K562 (cell line): Measurements from ENCODE around the gene TMEM147. TPM values are rescaled to one million over a fixed set of nuclear protein-coding genes. Genes with fewer than 3 reads are reported as not detected.

Experiments used
- ATAC-seq: fragments of 200-7000 bp; cut with Tn5 transposase; 3 replicates; pipeline ENCODE4 v1.9.1; 2020; ENCODE audit warnings: moderate library complexity
- BruUV-seq: library from RNA; stranded (reverse); fragments of 400-500 nt; replicated peaks from 2 replicates; lab custom pipeline; 2021; lab: Mats Ljungman, UMichigan
- CTCF ChIA-PET: fragments of 300-600 bp; formaldehyde crosslinking; extraction: SDS; loops from one replicate; lab custom pipeline; 2021; ENCODE audit warnings: low intra/inter-chr PET ratio; lab: Yijun Ruan, JAX
- POLR2A ChIA-PET: fragments of 300-600, 350-650 bp; sonication (Branson Sonifier 250); formaldehyde crosslinking; extraction: SDS; loops from one replicate; lab custom pipeline; 2021; ENCODE audit warnings: antibody characterized with exemption, inconsistent platforms; lab: Yijun Ruan, JAX
- DNase-seq, 4 experiments: peaks; one replicate each; pipeline versions ENCODE4 v3.0.0 to v3.0.0-alpha.2; 2011 to 2018; ENCODE audit warnings: low spot score in 3 of 4, mixed read lengths in 3 of 4; ENCODE audit errors: extremely low read depth in 1 of 4
- FAIRE-seq: peaks from 2 replicates; lab custom pipeline; 2011; peaks lifted over from hg19 to GRCh38; lab: Jason Lieb, UNC
- H2AFZ ChIP-seq: 2 replicates; pipeline ENCODE4 v1.6.0; 2011; ENCODE audit warnings: low read depth, low read length, control low read depth, inconsistent platforms
- H3K27ac ChIP-seq: fragments of 200-600 bp; 3 replicates; pipeline ENCODE4 v1.8.0; 2011; ENCODE audit warnings: low read depth, mild to moderate bottlenecking, control low read depth, inconsistent platforms, low read length, moderate library complexity, mixed read lengths; ENCODE audit errors: extremely low read depth
- H3K27me3 ChIP-seq, 2 experiments: fragments of 300-600 bp in 1 of 2; 2 replicates in 1 of 2; 3 replicates in 1 of 2; pipeline versions ENCODE4 v1.6.0 to v1.8.0; 2011; ENCODE audit warnings: inconsistent platforms in 2 of 2, low read length in 2 of 2, mild to moderate bottlenecking in 1 of 2, mixed read lengths in 1 of 2, moderate library complexity in 1 of 2; ENCODE audit not compliant: control insufficient read depth in 2 of 2, insufficient read depth in 2 of 2
- H3K36me3 ChIP-seq: fragments of 300-600 bp; 3 replicates; pipeline ENCODE4 v1.8.0; 2011; ENCODE audit warnings: mild to moderate bottlenecking, low read length, inconsistent platforms; ENCODE audit not compliant: control insufficient read depth, insufficient read depth
- H3K4me1 ChIP-seq, 2 experiments: fragments of 200-600 bp in 1 of 2; replicated peaks in 1 of 2; 2 replicates in 1 of 2; 3 replicates in 1 of 2; pipeline versions ENCODE4 v1.5.1 to v1.8.0; 2011; ENCODE audit warnings: inconsistent platforms in 2 of 2, low read length in 2 of 2, mild to moderate bottlenecking in 1 of 2, mixed read lengths in 1 of 2, moderate library complexity in 1 of 2; ENCODE audit not compliant: control insufficient read depth in 2 of 2, insufficient read depth in 2 of 2
- H3K4me2 ChIP-seq: 2 replicates; pipeline ENCODE4 v1.6.1; 2011; ENCODE audit warnings: low read length, control low read depth, inconsistent platforms, mixed read lengths; ENCODE audit not compliant: insufficient read depth
- H3K4me3 ChIP-seq: fragments of 200-600 bp; sonication (generic), shearing (Covaris generic); 2 replicates; pipeline ENCODE4 v1.5.1; 2016; ENCODE audit warnings: control low read depth, inconsistent platforms
- H3K79me2 ChIP-seq: fragments of 200-600 bp; 3 replicates; pipeline ENCODE4 v1.8.0; 2011; ENCODE audit warnings: low read length, inconsistent platforms; ENCODE audit not compliant: control insufficient read depth, insufficient read depth
- H3K9ac ChIP-seq, 2 experiments: 2 replicates each; pipeline versions ENCODE4 v1.6.0 to v1.6.1; 2011; ENCODE audit warnings: low read depth in 2 of 2, low read length in 2 of 2, control low read depth in 1 of 2, inconsistent platforms in 1 of 2, mild to moderate bottlenecking in 1 of 2, mixed read lengths in 1 of 2; ENCODE audit not compliant: insufficient read depth in 1 of 2
- H3K9me1 ChIP-seq: one replicate; pipeline ENCODE4 v1.6.0; 2011; ENCODE audit warnings: inconsistent platforms, mild to moderate bottlenecking, low read length, moderate library complexity; ENCODE audit not compliant: control insufficient read depth, insufficient read depth
- H3K9me3 ChIP-seq: replicated peaks from 2 replicates; pipeline ENCODE4 v1.5.1; 2011; ENCODE audit warnings: low read depth, low read length, inconsistent platforms; ENCODE audit not compliant: control insufficient read depth, insufficient read depth
- H4K20me1 ChIP-seq: replicated peaks from 2 replicates; pipeline ENCODE4 v1.6.1; 2011; ENCODE audit warnings: low read length, inconsistent platforms, mixed read lengths; ENCODE audit not compliant: control insufficient read depth, insufficient read depth
- CCNT2 ChIP-seq: IDR thresholded peaks from 2 replicates; pipeline ENCODE4 v1.6.1; 2011; ENCODE audit warnings: borderline replicate concordance, low read depth, mild to moderate bottlenecking, moderate library complexity, mixed read lengths, low read length; ENCODE audit not compliant: insufficient read length; ENCODE audit errors: extremely low read depth
- CHCHD3 ChIP-seq: fragments of 250-450 bp; sonication (Bioruptor Pico); IDR thresholded peaks from 2 replicates; pipeline ENCODE4 v2.1.2; 2022; ENCODE audit warnings: mild to moderate bottlenecking
- CXXC5 ChIP-seq: fragments of 250-450 bp; sonication (Bioruptor Pico); IDR thresholded peaks from 2 replicates; pipeline ENCODE4 v1.8.0; 2022; ENCODE audit warnings: inconsistent platforms, mild to moderate bottlenecking, moderate library complexity
- E2F5 ChIP-seq: sonication (generic); formaldehyde crosslinking; IDR thresholded peaks from 2 replicates; pipeline ENCODE4 v1.8.0; 2022; ENCODE audit warnings: mild to moderate bottlenecking, missing genetic modification reagents
- ELF4 ChIP-seq: fragments of 450-650 bp; formaldehyde crosslinking; IDR thresholded peaks from 2 replicates; pipeline ENCODE4 v1.4.0; 2022; ENCODE audit warnings: missing genetic modification characterization
- HDAC6 ChIP-seq: IDR thresholded peaks from 2 replicates; pipeline ENCODE4 v1.6.1; 2012; ENCODE audit warnings: low read depth, mild to moderate bottlenecking, control low read depth, inconsistent platforms, low read length, moderate library complexity
- HIVEP1 ChIP-seq: fragments of 250-450 bp; sonication (Bioruptor Pico); IDR thresholded peaks from 2 replicates; pipeline ENCODE4 v1.4.0; 2020; ENCODE audit warnings: mild to moderate bottlenecking
- JUND ChIP-seq, 2 experiments: IDR thresholded peaks; 2 replicates in 1 of 2; 3 replicates in 1 of 2; pipeline ENCODE4 v1.6.1; 2011; ENCODE audit warnings: borderline replicate concordance in 2 of 2, low read depth in 2 of 2, low read length in 2 of 2, improper control_type of control experiment in 1 of 2, missing biosample characterization in 1 of 2, missing genetic modification characterization in 1 of 2, missing genetic modification reagents in 1 of 2
- POLR3G ChIP-seq: IDR thresholded peaks from 2 replicates; pipeline ENCODE4 v1.6.1; 2011; ENCODE audit not compliant: insufficient read length, insufficient replicate concordance; ENCODE audit errors: extremely low read depth
- RBM34 ChIP-seq: fragments of 200-400 bp; formaldehyde crosslinking; IDR thresholded peaks from 2 replicates; pipeline ENCODE4 v1.6.1; 2018; ENCODE audit warnings: low read length, borderline replicate concordance; ENCODE audit not compliant: insufficient read depth
- SMARCE1 ChIP-seq: fragments of 450-650 bp; IDR thresholded peaks from 2 replicates; pipeline ENCODE4 v1.7.1; 2016; ENCODE audit warnings: mild to moderate bottlenecking
- ZBTB8A ChIP-seq: fragments of 450-650 bp; IDR thresholded peaks from 2 replicates; pipeline ENCODE4 v1.6.1; 2018; ENCODE audit warnings: mild to moderate bottlenecking, moderate library complexity; ENCODE audit not compliant: partially characterized antibody
- ZHX1 ChIP-seq: fragments of 150-350 bp; conservative IDR thresholded peaks from 2 replicates; pipeline ENCODE4 v1.6.1; 2014; ENCODE audit warnings: low read length
- ZNF121 ChIP-seq: sonication (generic); formaldehyde crosslinking; conservative IDR thresholded peaks from 2 replicates; pipeline ENCODE4 v1.8.0; 2022; ENCODE audit warnings: missing genetic modification reagents
- WGBS: fragments of 100-300 bp; shearing (Covaris generic); methylation state at CpG from one replicate; pipeline ENCODE4 v1.1.6; 2016; ENCODE audit warnings: low coverage, mixed read lengths; ENCODE audit not compliant: insufficient coverage; ENCODE audit errors: missing lambda C conversion rate; 5-methylcytosine and 5-hydroxymethylcytosine counted together
- in situ Hi-C: fragments of 300-500 bp; cut with MboI; formaldehyde crosslinking; loops from 4 replicates; pipeline ENCODE4 v1.15.0; 2018; ENCODE audit warnings: inconsistent platforms, mixed read lengths
- intact Hi-C: fragments of 100-400 bp; cut with micrococcal nuclease; formaldehyde crosslinking; loops from 2 replicates; pipeline ENCODE4 v1.14.2; 2022
- polyA plus RNA-seq, 8 experiments: library from polyadenylated mRNA; depleted of rRNA in 4 of 8; stranded (reverse) in 5 of 8; unstranded in 3 of 8; fragments of >200 nt; fragmentation: Nextera tagmentation in 2 of 8; fragmentation: Illumina TruSeq in 1 of 8; extraction: Ambion mirVana in 2 of 8; extraction: Trizol in 1 of 8; gene quantifications; 2 replicates each; pipeline versions ENCODE4 v1.2.1 to v1.2.3, GENCODE V29; 2011 to 2014; ENCODE audit warnings: inconsistent platforms in 1 of 8, missing spikeins in 1 of 8
- total RNA-seq, 7 experiments: library from RNA; depleted of rRNA in 6 of 7; stranded (reverse); fragments of >200 nt in 6 of 7; fragmentation: Illumina TruSeq in 2 of 7; extraction: Trizol in 2 of 7; gene quantifications; 2 replicates each; pipeline versions ENCODE4 v1.2.1 to v1.2.3, GENCODE V29; 2011 to 2021; ENCODE audit warnings: low replicate concordance in 1 of 7
- TF ChIP-seq, protein P1 (sequence below): fragments of 250-450 bp; sonication (Bioruptor Pico); IDR thresholded peaks from 2 replicates; pipeline ENCODE4 v1.4.0; 2020; ENCODE audit warnings: mild to moderate bottlenecking, moderate library complexity
- TF ChIP-seq, protein P2 (sequence below): sonication (generic); formaldehyde crosslinking; IDR thresholded peaks from 2 replicates; pipeline ENCODE4 v1.8.0; 2023; ENCODE audit warnings: mild to moderate bottlenecking, missing genetic modification reagents

The TMEM147 gene
- total and polyA plus RNA-seq, 9 of the 15 experiments (the other 6 are each of a cell fraction or from before 2014, with no cell fraction given), result 73.8 to 194 (median 142) TPM

GRCh38 chr19:35571406-35571965 lies 26.1 kb downstream of the TMEM147 start:
- no peak overlapping the region for H3K4me2 ChIP-seq
- CTCF ChIA-PET, result no interaction called here
- H3K4me3 ChIP-seq, result no peak overlapping the region
- no peaks in the 10 kb centered on the region for H3K4me1 ChIP-seq
- no TSS peak for BruUV-seq
- ATAC-seq (no peak), DNase-seq (no peak), FAIRE-seq (no peak)
- H3K9me3 ChIP-seq, result peaks cover 10% of the 10 kb centered on the region; the same call in 1 of the 2 replicates
- WGBS, result 0% methylated on average over 1 of the region's 1 CpG
- H4K20me1 ChIP-seq, result no peaks in the 10 kb centered on the region
- no peaks in the 10 kb centered on the region for H3K36me3 ChIP-seq
- no peak overlapping the region for H3K27ac ChIP-seq
- in situ Hi-C loops (no loop called here), intact Hi-C loops (no loop called here)
- no peaks in the 10 kb centered on the region for H3K9me1 ChIP-seq
- H3K9ac ChIP-seq, result no peak overlapping the region
- H2AFZ ChIP-seq, result no peak overlapping the region
- H3K79me2 ChIP-seq, result no peaks in the 10 kb centered on the region
- peaks cover 0 to 27% of the 10 kb centered on the region in 2 experiments; a peak in 2 of 5 replicates for H3K27me3 ChIP-seq
- POLR2A ChIA-PET, result interaction anchor here (1.2 kb wide), 1 partner anchor 20 kb away, joined by 3 read pairs; no protein-coding TSS in a partner anchor
- TF ChIP-seq ZBTB8A (no peak), CCNT2 (no peak), ZNF121 (CRISPR knock-in tag) (no peak), SMARCE1 (no peak), ZHX1 (no peak), RBM34 (no peak), E2F5 (CRISPR knock-in tag) (no peak), JUND (IDR thresholded peaks at IDR 0.05; ENCODE audit: borderline replicate concordance, low read depth, low read length) (no peak), JUND (tag; IDR thresholded peaks at IDR 0.05; ENCODE audit: borderline replicate concordance, low read depth, low read length) (0 out of 3 replicates have a peak, but pooled peaks have one; percentile 18), CXXC5 (CRISPR knock-in tag) (no peak), HIVEP1 (CRISPR knock-in tag) (no peak), POLR3G (no peak), CHCHD3 (CRISPR knock-in tag) (no peak), ELF4 (CRISPR knock-in tag) (no peak), HDAC6 (no peak)
- TF ChIP-seq, protein P1, sequence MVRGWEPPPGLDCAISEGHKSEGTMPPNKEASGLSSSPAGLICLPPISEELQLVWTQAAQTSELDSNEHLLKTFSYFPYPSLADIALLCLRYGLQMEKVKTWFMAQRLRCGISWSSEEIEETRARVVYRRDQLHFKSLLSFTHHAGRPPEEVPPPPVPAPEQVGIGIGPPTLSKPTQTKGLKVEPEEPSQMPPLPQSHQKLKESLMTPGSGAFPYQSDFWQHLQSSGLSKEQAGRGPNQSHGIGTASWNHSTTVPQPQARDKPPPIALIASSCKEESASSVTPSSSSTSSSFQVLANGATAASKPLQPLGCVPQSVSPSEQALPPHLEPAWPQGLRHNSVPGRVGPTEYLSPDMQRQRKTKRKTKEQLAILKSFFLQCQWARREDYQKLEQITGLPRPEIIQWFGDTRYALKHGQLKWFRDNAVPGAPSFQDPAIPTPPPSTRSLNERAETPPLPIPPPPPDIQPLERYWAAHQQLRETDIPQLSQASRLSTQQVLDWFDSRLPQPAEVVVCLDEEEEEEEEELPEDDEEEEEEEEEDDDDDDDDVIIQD, result no peak
- TF ChIP-seq, protein P2, sequence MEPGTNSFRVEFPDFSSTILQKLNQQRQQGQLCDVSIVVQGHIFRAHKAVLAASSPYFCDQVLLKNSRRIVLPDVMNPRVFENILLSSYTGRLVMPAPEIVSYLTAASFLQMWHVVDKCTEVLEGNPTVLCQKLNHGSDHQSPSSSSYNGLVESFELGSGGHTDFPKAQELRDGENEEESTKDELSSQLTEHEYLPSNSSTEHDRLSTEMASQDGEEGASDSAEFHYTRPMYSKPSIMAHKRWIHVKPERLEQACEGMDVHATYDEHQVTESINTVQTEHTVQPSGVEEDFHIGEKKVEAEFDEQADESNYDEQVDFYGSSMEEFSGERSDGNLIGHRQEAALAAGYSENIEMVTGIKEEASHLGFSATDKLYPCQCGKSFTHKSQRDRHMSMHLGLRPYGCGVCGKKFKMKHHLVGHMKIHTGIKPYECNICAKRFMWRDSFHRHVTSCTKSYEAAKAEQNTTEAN (CRISPR knock-in tag), result no peak
